OCI-LY7 (cell line): ENCODE measurements around the gene ADAM29. TPM values are rescaled to one million over a fixed set of nuclear protein-coding genes. Genes with fewer than 3 reads are reported as not detected.
A peak's percentile ranks its signal among the peaks of the same experiment; 100 is the strongest.

Experiments used
- BruUV-seq: library from RNA; stranded (reverse); fragments of 400-500 nt; replicated peaks from 2 replicates; lab custom pipeline; 2021; lab: Mats Ljungman, UMichigan
- CTCF ChIA-PET: fragments of 300-600 bp; sonication (Branson Sonifier 250); formaldehyde crosslinking; loops from one replicate; lab custom pipeline; 2022; ENCODE audit warnings: antibody characterized with exemption; ENCODE audit not compliant: unreplicated experiment; lab: Charles Lee
- POLR2A ChIA-PET: fragments of 300-600 bp; sonication (Branson Sonifier 250); formaldehyde crosslinking; loops from one replicate; lab custom pipeline; 2022; ENCODE audit warnings: antibody characterized with exemption; lab: Charles Lee
- DNase-seq: peaks from one replicate; pipeline ENCODE4 v3.0.0-alpha.2; 2015; ENCODE audit warnings: low spot score
- H2AFZ ChIP-seq: fragments of 200-600 bp; sonication (generic), shearing (Covaris generic); 2 replicates; pipeline ENCODE4 v1.6.1; 2014; ENCODE audit warnings: mild to moderate bottlenecking, antibody characterized with exemption, low read length, moderate library complexity
- H3K27ac ChIP-seq: fragments of 200-600 bp; sonication (generic); 2 replicates; pipeline ENCODE4 v1.5.1; 2014; ENCODE audit warnings: mixed run types, low read depth, mild to moderate bottlenecking, moderate library complexity, low read length, inconsistent platforms; ENCODE audit not compliant: poor library complexity, severe bottlenecking
- H3K36me3 ChIP-seq: fragments of 200-600 bp; sonication (generic); 2 replicates; pipeline ENCODE4 v1.6.1; 2014; ENCODE audit warnings: mild to moderate bottlenecking, antibody characterized with exemption, low read length, moderate library complexity, mixed read lengths; ENCODE audit not compliant: insufficient read depth
- H3K4me1 ChIP-seq: fragments of 200-600 bp; sonication (generic); 2 replicates; pipeline ENCODE4 v1.5.1; 2014; ENCODE audit warnings: mild to moderate bottlenecking, low read length; ENCODE audit not compliant: insufficient read depth, poor library complexity, severe bottlenecking
- H3K4me2 ChIP-seq: fragments of 200-600 bp; sonication (generic); 2 replicates; pipeline ENCODE4 v1.6.1; 2014; ENCODE audit warnings: mild to moderate bottlenecking, low read length
- H3K4me3 ChIP-seq: fragments of 200-600 bp; sonication (generic); 2 replicates; pipeline ENCODE4 v1.5.1; 2014; ENCODE audit warnings: mild to moderate bottlenecking, low read depth, low read length; ENCODE audit not compliant: poor library complexity, severe bottlenecking
- H3K79me2 ChIP-seq: fragments of 200-600 bp; sonication (generic); 2 replicates; pipeline ENCODE4 v1.6.1; 2016; ENCODE audit warnings: low read depth, mild to moderate bottlenecking, low read length, moderate library complexity, mixed read lengths; ENCODE audit not compliant: insufficient read depth
- H3K9me2 ChIP-seq: fragments of 200-600 bp; sonication (generic); 2 replicates; pipeline ENCODE4 v1.6.1; 2016; ENCODE audit warnings: mild to moderate bottlenecking, low read length, mixed read lengths; ENCODE audit not compliant: insufficient read depth
- H3K9me3 ChIP-seq: fragments of 200-600 bp; sonication (generic); 2 replicates; pipeline ENCODE4 v1.6.1; 2014; ENCODE audit warnings: mild to moderate bottlenecking, mixed run types, low read length, mixed read lengths
- H4K20me1 ChIP-seq: fragments of 200-600 bp; sonication (generic); 2 replicates; pipeline ENCODE4 v1.6.1; 2014; ENCODE audit warnings: mild to moderate bottlenecking, antibody characterized with exemption, low read length, moderate library complexity, mixed read lengths; ENCODE audit not compliant: insufficient read depth
- CTCF ChIP-seq: fragments of 200-600 bp; sonication (generic); conservative IDR thresholded peaks from 2 replicates; pipeline ENCODE4 v1.5.1; 2014; ENCODE audit warnings: mild to moderate bottlenecking, antibody characterized with exemption, low read length, moderate library complexity, mixed read lengths
- EZH2phosphoT487 ChIP-seq: fragments of 200-600 bp; sonication (generic); IDR thresholded peaks from 2 replicates; pipeline ENCODE4 v1.6.1; 2018; ENCODE audit warnings: low read depth, borderline replicate concordance, mild to moderate bottlenecking, mixed run types, antibody characterized with exemption, low read length, moderate library complexity, mixed read lengths
- intact Hi-C: fragments of 100-400 bp; cut with micrococcal nuclease; formaldehyde crosslinking; loops from one replicate; pipeline ENCODE4 v1.10.0; 2022; ENCODE audit not compliant: unreplicated experiment
- total RNA-seq, 2 experiments: library from RNA; depleted of rRNA in 1 of 2; stranded (reverse); fragments of >200 nt in 1 of 2; shearing (Covaris generic) in 1 of 2; gene quantifications; 2 replicates each; pipeline ENCODE4 v1.2.3, GENCODE V29; 2014 to 2022

Gene ADAM29
- total RNA-seq, 2 experiments from 2014 or later, result 1.0 to 1.2 TPM

- no peaks in the 10 kb centered on the region for H3K9me2 ChIP-seq
- H3K4me2 ChIP-seq, result no peak overlapping the region
- no peaks in the 10 kb centered on the region for H3K79me2 ChIP-seq
- CTCF ChIA-PET, result no interaction called here
- H3K27ac ChIP-seq, result peak overlapping the region; percentile 27
- intact Hi-C loops, result no loop called here
- no TSS peak for BruUV-seq
- POLR2A ChIA-PET, result interaction anchor here (0.6 to 3.0 kb wide), 13 partner anchors 15 to 789 kb away, joined by 3 to 10 read pairs (median 4); no protein-coding TSS in a partner anchor
- H3K9me3 ChIP-seq, result peaks cover 51% of the 10 kb centered on the region; the same call in 1 of the 2 replicates
- H2AFZ ChIP-seq, result peak overlapping the region; percentile 88; the same call in 1 of the 2 replicates
- H4K20me1 ChIP-seq, result no peaks in the 10 kb centered on the region
- no peak for TF ChIP-seq CTCF
- TF ChIP-seq EZH2phosphoT487, result no peak
- peaks cover 21% of the 10 kb centered on the region for H3K4me1 ChIP-seq
- peaks cover 37% of the 10 kb centered on the region for H3K36me3 ChIP-seq
- no peak for DNase-seq
- no peak overlapping the region for H3K4me3 ChIP-seq
These were observed 35.7 kb upstream of the ADAM29 start for GRCh38 chr4:174882317-174882992.

DNA sequence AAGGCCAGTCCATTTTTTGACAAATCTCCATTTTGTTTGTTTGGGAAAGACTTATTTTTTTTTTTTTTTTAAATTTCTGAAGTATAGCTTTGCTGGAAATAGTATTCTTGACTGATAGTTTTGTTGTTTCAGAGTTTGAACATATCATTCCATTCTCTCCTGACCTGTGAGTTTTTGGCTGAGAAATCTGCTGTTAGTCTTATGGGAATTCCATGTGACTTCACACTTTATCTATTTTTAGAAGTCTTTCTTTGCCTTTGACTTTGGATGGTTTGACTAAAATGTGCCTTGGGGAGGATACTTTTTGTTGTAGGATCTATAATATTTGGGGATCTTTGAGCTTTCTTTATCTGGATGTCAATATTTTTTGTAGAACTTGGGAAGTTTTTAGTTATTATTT, 10.7 kb upstream of the ADAM29 start:
- peaks cover 49% of the 10 kb centered on the region for H3K36me3 ChIP-seq
- no peaks in the 10 kb centered on the region for H3K4me1 ChIP-seq
- POLR2A ChIA-PET, result interaction anchor here (0.6 to 1.3 kb wide), 5 partner anchors 9 to 292 kb away, joined by 3 to 6 read pairs (median 4); no protein-coding TSS in a partner anchor
- H3K27ac ChIP-seq, result no peak overlapping the region
- H3K4me2 ChIP-seq, result no peak overlapping the region
- no peaks in the 10 kb centered on the region for H3K79me2 ChIP-seq
- H4K20me1 ChIP-seq, result no peaks in the 10 kb centered on the region
- no peak overlapping the region for H3K4me3 ChIP-seq
- CTCF ChIA-PET, result no interaction called here
- H3K9me3 ChIP-seq, result peaks cover 80% of the 10 kb centered on the region
- no TSS peak for BruUV-seq
- no peak for TF ChIP-seq EZH2phosphoT487
- no peak for TF ChIP-seq CTCF
- intact Hi-C loops, result no loop called here
- H2AFZ ChIP-seq, result no peak overlapping the region
- no peaks in the 10 kb centered on the region for H3K9me2 ChIP-seq
- DNase-seq, result peak; percentile 36

DNA sequence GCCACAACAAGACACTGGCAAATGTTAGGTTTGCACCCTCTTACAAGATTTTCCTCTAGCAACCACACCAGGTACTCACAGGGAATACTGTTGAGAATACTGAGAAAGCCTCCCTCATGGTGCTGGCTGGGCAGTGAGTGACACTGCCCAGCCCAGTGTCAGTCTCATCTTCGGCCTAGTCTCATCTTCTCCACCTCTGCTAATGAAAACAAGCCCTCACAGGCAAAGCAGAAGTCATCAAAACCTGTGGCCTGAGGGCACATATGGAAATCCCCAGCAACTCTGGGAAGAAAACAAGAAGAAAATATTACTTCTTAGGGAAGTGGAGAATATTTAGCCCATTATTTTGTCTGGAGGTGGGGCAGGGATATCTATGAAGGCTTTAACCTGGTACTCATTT, 7.9 kb upstream of the ADAM29 start:
- Histone ChIP-seq H3K9me2 (no peaks in the 10 kb centered on the region), H2AFZ (peak overlapping the region; percentile 43; the same call in 1 of the 2 replicates), H3K9me3 (peaks cover 79% of the 10 kb centered on the region), H3K79me2 (no peaks in the 10 kb centered on the region), H4K20me1 (no peaks in the 10 kb centered on the region), H3K36me3 (peaks cover 49% of the 10 kb centered on the region), H3K4me2 (no peak overlapping the region), H3K4me1 (no peaks in the 10 kb centered on the region), H3K4me3 (no peak overlapping the region), H3K27ac (no peak overlapping the region)
- no peak for TF ChIP-seq EZH2phosphoT487
- ChIA-PET POLR2A (interaction anchor here (0.6 kb wide), 1 partner anchor 16 kb away, joined by 4 read pairs; no protein-coding TSS in a partner anchor), CTCF (no interaction called here)
- no TSS peak for BruUV-seq
- intact Hi-C loops, result no loop called here
- DNase-seq, result no peak
